ENCODE data around the gene CGRRF1.

GRCh38 chr14:54562334-54562733 lies 52.6 kb downstream of the CGRRF1 start:
- TF ChIP-seq POLR2AphosphoS5 (IDR thresholded peaks at IDR 0.05; ENCODE audit: low read depth, low read length), result no peak
- no peak for TF ChIP-seq POLR2A (IDR thresholded peaks at IDR 0.05; ENCODE audit: low read depth, low read length)
- TF ChIP-seq TAF1 (IDR thresholded peaks at IDR 0.05; ENCODE audit: borderline replicate concordance, low read depth, low read length), result no peak

Measured in GM12892 (cell line).